Mammary epithelial cell (primary cell): Measurements from ENCODE around the gene RAP1B.

Experiments used
- EZH2 ChIP-seq: IDR thresholded peaks from 2 replicates; pipeline ENCODE4 v1.6.1; 2012; ENCODE audit warnings: low read length, inconsistent platforms, borderline replicate concordance
- TF ChIP-seq, protein P1 (sequence below), 2 donors: IDR thresholded peaks in 1 of 2; conservative IDR thresholded peaks in 1 of 2; 2 replicates each; pipeline ENCODE4 v1.5.1; 2011 to 2012; ENCODE audit warnings: inconsistent platforms in 2 of 2, low read length in 2 of 2, mild to moderate bottlenecking in 2 of 2, control low read depth in 1 of 2, low read depth in 1 of 2; ENCODE audit not compliant: insufficient read depth in 1 of 2; ENCODE audit errors: extremely low read depth in 1 of 2

DNA sequence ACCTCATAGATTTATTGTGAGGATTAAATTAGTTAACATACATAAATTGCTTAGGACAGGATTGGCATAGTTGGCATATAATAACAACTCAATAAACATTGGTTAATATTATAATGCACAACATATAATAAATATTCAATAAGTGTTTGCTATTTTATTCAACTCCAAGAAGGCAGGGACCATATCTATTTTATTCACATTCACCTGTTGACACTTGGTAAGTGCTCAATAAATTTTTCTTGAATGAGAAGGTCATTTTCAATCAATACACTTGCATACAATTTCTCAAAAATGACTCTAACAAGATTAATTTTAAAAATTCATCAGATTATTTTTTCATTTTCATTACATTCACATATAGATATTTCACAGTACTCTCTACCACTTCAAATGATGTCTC is 63.7 kb downstream of the RAP1B start:
- no peak for TF ChIP-seq EZH2
- TF ChIP-seq, protein P1, sequence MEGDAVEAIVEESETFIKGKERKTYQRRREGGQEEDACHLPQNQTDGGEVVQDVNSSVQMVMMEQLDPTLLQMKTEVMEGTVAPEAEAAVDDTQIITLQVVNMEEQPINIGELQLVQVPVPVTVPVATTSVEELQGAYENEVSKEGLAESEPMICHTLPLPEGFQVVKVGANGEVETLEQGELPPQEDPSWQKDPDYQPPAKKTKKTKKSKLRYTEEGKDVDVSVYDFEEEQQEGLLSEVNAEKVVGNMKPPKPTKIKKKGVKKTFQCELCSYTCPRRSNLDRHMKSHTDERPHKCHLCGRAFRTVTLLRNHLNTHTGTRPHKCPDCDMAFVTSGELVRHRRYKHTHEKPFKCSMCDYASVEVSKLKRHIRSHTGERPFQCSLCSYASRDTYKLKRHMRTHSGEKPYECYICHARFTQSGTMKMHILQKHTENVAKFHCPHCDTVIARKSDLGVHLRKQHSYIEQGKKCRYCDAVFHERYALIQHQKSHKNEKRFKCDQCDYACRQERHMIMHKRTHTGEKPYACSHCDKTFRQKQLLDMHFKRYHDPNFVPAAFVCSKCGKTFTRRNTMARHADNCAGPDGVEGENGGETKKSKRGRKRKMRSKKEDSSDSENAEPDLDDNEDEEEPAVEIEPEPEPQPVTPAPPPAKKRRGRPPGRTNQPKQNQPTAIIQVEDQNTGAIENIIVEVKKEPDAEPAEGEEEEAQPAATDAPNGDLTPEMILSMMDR (conservative IDR thresholded peaks at IDR 0.05 in 1 of 2, IDR thresholded peaks at IDR 0.05 in 1 of 2; ENCODE audit: extremely low read depth in 1 of 2, insufficient read depth in 1 of 2, low read depth in 1 of 2, low read length in 2 of 2): no peak
